Keratinocyte (primary cell): ENCODE data around the gene FAM234A. TPM values are rescaled to one million over a fixed set of nuclear protein-coding genes. Genes with fewer than 3 reads are reported as not detected.
"Not testable (repeated sequence)": the region's sequence is repeated elsewhere in the genome, so short reads cannot be mapped to it uniquely, and the experiment has no call there.

Experiments used
- DNase-seq: peaks from one replicate; pipeline ENCODE4 v3.0.0-alpha.2; 2011; ENCODE audit warnings: low read depth, missing footprints, low spot score
- FAIRE-seq: peaks from 2 replicates; lab custom pipeline; 2011; peaks lifted over from hg19 to GRCh38; lab: Jason Lieb, UNC
- H2AFZ ChIP-seq: 2 replicates; pipeline ENCODE4 v1.6.0; 2012; ENCODE audit warnings: low read length, control low read depth, inconsistent platforms; ENCODE audit not compliant: control insufficient read depth
- H3K27ac ChIP-seq: 2 replicates; pipeline ENCODE4 v1.5.1; 2011; ENCODE audit warnings: low read length; ENCODE audit not compliant: control insufficient read depth, insufficient read depth
- H3K27me3 ChIP-seq: 3 replicates; pipeline ENCODE4 v1.6.0; 2011; ENCODE audit warnings: low read length; ENCODE audit not compliant: control insufficient read depth, insufficient read depth; ENCODE audit errors: extremely low read depth
- H3K36me3 ChIP-seq, 2 experiments: 2 replicates in 1 of 2; 3 replicates in 1 of 2; pipeline ENCODE4 v1.5.1; 2011; ENCODE audit warnings: low read length in 2 of 2, mild to moderate bottlenecking in 1 of 2; ENCODE audit not compliant: control insufficient read depth in 2 of 2, insufficient read depth in 2 of 2; ENCODE audit errors: extremely low read depth in 1 of 2
- H3K4me1 ChIP-seq: 3 replicates; pipeline ENCODE4 v1.5.1; 2011; ENCODE audit warnings: low read length; ENCODE audit not compliant: control insufficient read depth, insufficient read depth; ENCODE audit errors: extremely low read depth
- H3K4me2 ChIP-seq: 3 replicates; pipeline ENCODE4 v1.6.0; 2011; ENCODE audit warnings: low read depth, low read length; ENCODE audit not compliant: control insufficient read depth, insufficient read depth; ENCODE audit errors: extremely low read depth
- H3K4me3 ChIP-seq, 3 experiments: fragments of 200-600 bp in 1 of 3; sonication (generic) in 1 of 3; 2 replicates in 2 of 3; 3 replicates in 1 of 3; pipeline ENCODE4 v1.5.1; 2011 to 2016; ENCODE audit warnings: low read length in 3 of 3, mild to moderate bottlenecking in 3 of 3, control low read depth in 2 of 3, inconsistent platforms in 1 of 3, low read depth in 1 of 3, mixed read lengths in 1 of 3, mixed run types in 1 of 3, moderate library complexity in 1 of 3; ENCODE audit not compliant: control insufficient read depth in 2 of 3, insufficient read depth in 2 of 3; ENCODE audit errors: extremely low read depth in 1 of 3
- H3K79me2 ChIP-seq: 2 replicates; pipeline ENCODE4 v1.6.0; 2012; ENCODE audit warnings: low read length; ENCODE audit not compliant: control insufficient read depth, insufficient read depth
- H3K9ac ChIP-seq: 3 replicates; pipeline ENCODE4 v1.6.0; 2011; ENCODE audit warnings: low read length; ENCODE audit not compliant: control insufficient read depth, insufficient read depth; ENCODE audit errors: extremely low read depth
- H3K9me1 ChIP-seq: 3 replicates; pipeline ENCODE4 v1.6.0; 2011; ENCODE audit warnings: low read length; ENCODE audit not compliant: control insufficient read depth, insufficient read depth; ENCODE audit errors: extremely low read depth
- H3K9me3 ChIP-seq: 2 replicates; pipeline ENCODE4 v1.5.1; 2012; ENCODE audit warnings: low read depth, low read length; ENCODE audit not compliant: control insufficient read depth
- H4K20me1 ChIP-seq: 3 replicates; pipeline ENCODE4 v1.6.0; 2011; ENCODE audit warnings: low read length; ENCODE audit not compliant: control insufficient read depth, insufficient read depth; ENCODE audit errors: extremely low read depth
- CTCF ChIP-seq, 3 experiments: IDR thresholded peaks in 1 of 3; conservative IDR thresholded peaks in 1 of 3; optimal IDR thresholded peaks in 1 of 3; 2 replicates in 2 of 3; 3 replicates in 1 of 3; pipeline versions ENCODE3 to v1.5.1; 2011; ENCODE audit warnings: low read length in 3 of 3, mild to moderate bottlenecking in 3 of 3, moderate library complexity in 2 of 3, control low read depth in 1 of 3, inconsistent platforms in 1 of 3; ENCODE audit not compliant: insufficient read depth in 2 of 3; ENCODE audit errors: extremely low read depth in 1 of 3
- EZH2 ChIP-seq: IDR thresholded peaks from one replicate; pipeline ENCODE4 v1.6.1; 2012; ENCODE audit warnings: inconsistent platforms, mild to moderate bottlenecking, low read length, moderate library complexity
- dilution Hi-C: fragments of 300-500 bp; cut with MboI; formaldehyde crosslinking; loops from one replicate; pipeline ENCODE4 v1.7.0; 2020; ENCODE audit warnings: low sequenced_read_pairs; ENCODE audit not compliant: extremely low pct_ligation_motif_present
- polyA plus RNA-seq, 5 experiments: library from polyadenylated mRNA; depleted of rRNA in 3 of 5; stranded (reverse) in 3 of 5; stranded (forward) in 1 of 5; unstranded in 1 of 5; fragments of >200 nt; gene quantifications; 1 replicate in 1 of 5; 2 replicates in 3 of 5; 3 replicates in 1 of 5; pipeline versions ENCODE4 v1.2.1 to v1.2.3, GENCODE V29; 2011 to 2012; ENCODE audit warnings: missing spikeins in 2 of 5, low read depth in 1 of 5, low replicate concordance in 1 of 5

The FAM234A gene
- polyA plus RNA-seq, 1 donor (not counting 4 experiments of a cell fraction or from before 2014, with no cell fraction given) = 18.3 TPM

DNA sequence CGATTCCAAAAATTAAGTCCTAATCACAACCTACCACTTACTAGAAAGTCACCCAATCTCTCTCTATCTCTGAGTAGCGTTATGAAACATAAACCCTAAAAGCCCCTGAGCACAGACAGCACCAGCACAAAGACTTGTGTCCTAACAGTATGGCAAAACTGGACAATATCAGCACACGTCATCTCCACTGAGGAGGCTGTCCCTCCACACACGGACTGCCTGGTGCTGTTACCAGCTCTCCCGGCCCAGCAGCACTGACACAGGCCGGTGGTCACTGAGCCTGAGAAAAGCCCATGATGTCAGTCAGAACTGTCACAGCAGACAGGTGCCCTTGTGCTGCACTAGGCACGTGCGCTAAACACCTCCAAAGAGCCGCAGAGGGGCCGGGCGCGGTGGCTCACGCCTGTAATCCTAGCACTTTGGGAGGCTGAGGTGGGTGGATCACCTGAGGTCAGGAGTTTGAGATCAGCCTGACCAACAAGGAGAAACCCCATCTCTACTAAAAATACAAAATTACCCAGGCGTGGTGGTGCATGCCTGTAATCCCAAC, 22.9 kb upstream of the FAM234A start:
- H3K9ac ChIP-seq, H3K4me3 ChIP-seq, DNase-seq, H3K9me3 ChIP-seq, dilution Hi-C loops, H2AFZ ChIP-seq, FAIRE-seq, H3K4me1 ChIP-seq, H3K4me2 ChIP-seq, H3K27me3 ChIP-seq, H3K9me1 ChIP-seq, H3K27ac ChIP-seq: not testable (repeated sequence)
- Histone ChIP-seq H4K20me1 (peaks cover 22% of the 10 kb centered on the region), H3K36me3 (peaks cover 20 to 35% of the 10 kb centered on the region in 2 experiments), H3K79me2 (peaks cover 60% of the 10 kb centered on the region)

- H3K4me3 ChIP-seq = no peak overlapping the region
- H3K27ac ChIP-seq = no peak overlapping the region
- peaks cover 16 to 32% of the 10 kb centered on the region in 2 experiments for H3K36me3 ChIP-seq
- no peaks in the 10 kb centered on the region for H3K9me3 ChIP-seq
- H3K27me3 ChIP-seq = no peaks in the 10 kb centered on the region
- H4K20me1 ChIP-seq = peaks cover 22% of the 10 kb centered on the region
- H3K4me2 ChIP-seq = no peak overlapping the region
- peaks cover 64% of the 10 kb centered on the region for H3K79me2 ChIP-seq
- no peak for TF ChIP-seq EZH2
- H3K9ac ChIP-seq = no peak overlapping the region
- no peak overlapping the region for H2AFZ ChIP-seq
- H3K4me1 ChIP-seq = no peaks in the 10 kb centered on the region
- H3K9me1 ChIP-seq = no peaks in the 10 kb centered on the region
- DNase-seq (no peak), FAIRE-seq (no peak)
- dilution Hi-C loops = no loop called here
Measured at GRCh38 chr16:212999-213398, 21.6 kb upstream of the FAM234A start.

- no peak overlapping the region for H3K27ac ChIP-seq
- no peaks in the 10 kb centered on the region for H3K4me1 ChIP-seq
- H3K4me3 ChIP-seq = no peak overlapping the region
- peaks cover 11 to 50% of the 10 kb centered on the region in 2 experiments for H3K36me3 ChIP-seq
- no peak overlapping the region for H3K4me2 ChIP-seq
- no peak overlapping the region for H2AFZ ChIP-seq
- TF ChIP-seq CTCF (optimal IDR thresholded peaks at IDR 0.05 in 1 of 3, IDR thresholded peaks at IDR 0.05 in 1 of 3, conservative IDR thresholded peaks at IDR 0.05 in 1 of 3; ENCODE audit: extremely low read depth in 1 of 3, insufficient read depth in 2 of 3, low read length in 3 of 3) = no peak
- no peak for TF ChIP-seq EZH2
- no peak for FAIRE-seq
- peaks cover 2% of the 10 kb centered on the region for H4K20me1 ChIP-seq
- H3K79me2 ChIP-seq = peaks cover 64% of the 10 kb centered on the region
- dilution Hi-C loops = no loop called here
- no peaks in the 10 kb centered on the region for H3K9me3 ChIP-seq
- H3K9me1 ChIP-seq = no peaks in the 10 kb centered on the region
- no peaks in the 10 kb centered on the region for H3K27me3 ChIP-seq
- no peak overlapping the region for H3K9ac ChIP-seq
- no peak for DNase-seq
Measured at GRCh38 chr16:220021-220420, 14.6 kb upstream of the FAM234A start.
